CD14-positive monocyte (primary cell): ENCODE data around the gene FSHR. TPM values are rescaled to one million over a fixed set of nuclear protein-coding genes. Genes with fewer than 3 reads are reported as not detected.

Source experiments
- DNase-seq, 3 donors: peaks; one replicate each; pipeline ENCODE4 v3.0.0-alpha.2; 2011 to 2022
- H2AFZ ChIP-seq: 2 replicates; pipeline ENCODE4 v1.6.0; 2012; ENCODE audit warnings: mild to moderate bottlenecking, low read depth, low read length, inconsistent platforms; ENCODE audit not compliant: insufficient read depth, poor library complexity, severe bottlenecking
- H3K27ac ChIP-seq, 2 donors: 1 replicate in 1 of 2; 2 replicates in 1 of 2; pipeline ENCODE4 v1.5.1; 2012 to 2013; ENCODE audit warnings: low read length in 2 of 2, control low read depth in 1 of 2, inconsistent platforms in 1 of 2, low read depth in 1 of 2, mild to moderate bottlenecking in 1 of 2
- H3K27me3 ChIP-seq, 2 donors: one replicate each; pipeline versions ENCODE4 v1.6.0 to v1.6.1; 2011 to 2013; ENCODE audit warnings: low read length in 2 of 2; ENCODE audit not compliant: control insufficient read depth in 2 of 2, insufficient read depth in 2 of 2
- H3K36me3 ChIP-seq, 2 donors: replicated peaks in 1 of 2; 1 replicate in 1 of 2; 2 replicates in 1 of 2; pipeline versions ENCODE4 v1.5.1 to v1.6.1; 2012 to 2013; ENCODE audit warnings: low read length in 2 of 2, control low read depth in 1 of 2, inconsistent platforms in 1 of 2, mild to moderate bottlenecking in 1 of 2; ENCODE audit not compliant: insufficient read depth in 2 of 2, control insufficient read depth in 1 of 2
- H3K4me1 ChIP-seq, 2 donors: 1 replicate in 1 of 2; 2 replicates in 1 of 2; pipeline versions ENCODE4 v1.5.1 to v1.6.1; 2012 to 2013; ENCODE audit warnings: low read length in 2 of 2, control low read depth in 1 of 2, inconsistent platforms in 1 of 2, mild to moderate bottlenecking in 1 of 2, moderate library complexity in 1 of 2; ENCODE audit not compliant: insufficient read depth in 2 of 2, control insufficient read depth in 1 of 2
- H3K4me2 ChIP-seq: replicated peaks from 2 replicates; pipeline ENCODE3; 2012; ENCODE audit warnings: low read length, moderate library complexity, mild to moderate bottlenecking; ENCODE audit not compliant: poor library complexity, severe bottlenecking; ENCODE audit errors: extremely low read depth
- H3K4me3 ChIP-seq, 3 experiments: fragments of 200-600 bp in 1 of 3; sonication (generic) in 1 of 3; replicated peaks in 1 of 3; 1 replicate in 2 of 3; 2 replicates in 1 of 3; pipeline ENCODE4 v1.5.1; 2011 to 2013; ENCODE audit warnings: low read length in 3 of 3, mild to moderate bottlenecking in 3 of 3, control low read depth in 2 of 3, low read depth in 2 of 3, inconsistent platforms in 1 of 3, moderate library complexity in 1 of 3
- H3K79me2 ChIP-seq: 2 replicates; pipeline ENCODE4 v1.6.0; 2012; ENCODE audit warnings: mild to moderate bottlenecking, control low read depth, inconsistent platforms, low read length, moderate library complexity; ENCODE audit not compliant: insufficient read depth
- H3K9ac ChIP-seq: 2 replicates; pipeline ENCODE4 v1.6.0; 2017; ENCODE audit warnings: low read length, mild to moderate bottlenecking; ENCODE audit not compliant: insufficient read depth, poor library complexity, severe bottlenecking
- H3K9me3 ChIP-seq, 2 donors: replicated peaks in 1 of 2; 1 replicate in 1 of 2; 2 replicates in 1 of 2; pipeline versions ENCODE4 v1.5.1 to v1.6.1; 2012 to 2013; ENCODE audit warnings: low read length in 2 of 2, control low read depth in 1 of 2; ENCODE audit not compliant: control insufficient read depth in 1 of 2, insufficient read depth in 1 of 2
- H4K20me1 ChIP-seq: 2 replicates; pipeline ENCODE4 v1.6.0; 2012; ENCODE audit warnings: mild to moderate bottlenecking, low read length, control low read depth, moderate library complexity; ENCODE audit not compliant: insufficient read depth
- H3K27ac Mint-ChIP-seq, 7 donors: one replicate each; pipeline ENCODE4 v1.8.0; 2020; ENCODE audit warnings: mild to moderate bottlenecking in 7 of 7, mixed read lengths in 7 of 7, moderate library complexity in 6 of 7, inconsistent platforms in 2 of 7
- H3K27me3 Mint-ChIP-seq, 3 donors: one replicate each; pipeline ENCODE4 v1.8.0; 2021 to 2022; ENCODE audit warnings: low read depth in 3 of 3, mild to moderate bottlenecking in 3 of 3, mixed read lengths in 3 of 3, moderate library complexity in 3 of 3, inconsistent platforms in 1 of 3
- H3K36me3 Mint-ChIP-seq, 2 donors: one replicate each; pipeline ENCODE4 v1.8.0; 2020; ENCODE audit warnings: mixed read lengths in 2 of 2, inconsistent platforms in 1 of 2, mild to moderate bottlenecking in 1 of 2
- H3K4me1 Mint-ChIP-seq: one replicate; pipeline ENCODE4 v1.8.0; 2020; ENCODE audit warnings: mild to moderate bottlenecking, mixed read lengths
- H3K4me3 Mint-ChIP-seq, 2 donors: one replicate each; pipeline ENCODE4 v1.8.0; 2020; ENCODE audit warnings: mild to moderate bottlenecking in 2 of 2, mixed read lengths in 2 of 2, moderate library complexity in 1 of 2
- H3K9me3 Mint-ChIP-seq, 7 donors: one replicate each; pipeline ENCODE4 v1.8.0; 2020 to 2022; ENCODE audit warnings: mixed read lengths in 7 of 7, mild to moderate bottlenecking in 6 of 7, moderate library complexity in 6 of 7, inconsistent platforms in 2 of 7
- CTCF ChIP-seq: fragments of 200-600 bp; IDR thresholded peaks from one replicate; pipeline ENCODE4 v1.8.0; 2022; ENCODE audit warnings: antibody characterized with exemption, mild to moderate bottlenecking
- WGBS: methylation state at CpG from one replicate; pipeline ENCODE4 v1.1.5; 2013; ENCODE audit warnings: missing lambda C conversion rate; ENCODE audit not compliant: insufficient coverage; 5-methylcytosine and 5-hydroxymethylcytosine counted together
- intact Hi-C, 2 donors: fragments of 100-400 bp; cut with micrococcal nuclease; formaldehyde crosslinking; loops; one replicate each; pipeline versions ENCODE4 v1.15.0 to v1.15.1; 2023
- polyA plus RNA-seq, 3 donors: library from polyadenylated mRNA; depleted of rRNA in 1 of 3; unstranded in 2 of 3; stranded (reverse) in 1 of 3; fragments of 300-500 nt in 2 of 3; fragments of >200 nt in 1 of 3; fragmentation: Illumina TruSeq in 2 of 3; gene quantifications; 1 replicate in 2 of 3; 2 replicates in 1 of 3; pipeline ENCODE4 v1.2.3, GENCODE V29; 2012 to 2021

Gene FSHR
- polyA plus RNA-seq, 3 donors: not detected

GRCh38 chr2:49032936-49033335, 121.4 kb downstream of the FSHR start:
- Histone ChIP-seq H3K36me3 (no peaks in the 10 kb centered on the region), H3K27ac (no peak overlapping the region), H4K20me1 (no peaks in the 10 kb centered on the region), H3K4me1 (no peaks in the 10 kb centered on the region), H3K4me3 (no peak overlapping the region), H3K27me3 (no peaks in the 10 kb centered on the region), H3K79me2 (no peaks in the 10 kb centered on the region), H2AFZ (no peak overlapping the region), H3K4me2 (no peak overlapping the region), H3K9ac (no peak overlapping the region), H3K9me3 (no peaks in the 10 kb centered on the region)
- TF ChIP-seq CTCF: no peak
- Mint-ChIP-seq H3K9me3 (peaks cover 0 to 2% (median 0%) of the 10 kb centered on the region in 7 donors), H3K27me3 (peaks cover 0 to 2% (median 0%) of the 10 kb centered on the region in 3 donors), H3K4me1 (no peaks in the 10 kb centered on the region), H3K4me3 (no peak overlapping the region), H3K27ac (no peak overlapping the region), H3K36me3 (no peaks in the 10 kb centered on the region)
- no peak for DNase-seq
- intact Hi-C loops: no loop called here
- 60% methylated on average over 1 of the region's 1 CpG for WGBS

GRCh38 chr2:49032126-49032525, 122.2 kb downstream of the FSHR start:
- Mint-ChIP-seq H3K27me3 (no peaks in the 10 kb centered on the region), H3K4me3 (no peak overlapping the region), H3K4me1 (no peaks in the 10 kb centered on the region), H3K36me3 (no peaks in the 10 kb centered on the region), H3K27ac (no peak overlapping the region), H3K9me3 (peaks cover 0 to 2% (median 0%) of the 10 kb centered on the region in 7 donors)
- Histone ChIP-seq H3K27ac (no peak overlapping the region), H3K36me3 (no peaks in the 10 kb centered on the region), H3K4me2 (no peak overlapping the region), H3K9me3 (no peaks in the 10 kb centered on the region), H3K4me3 (no peak overlapping the region), H3K27me3 (no peaks in the 10 kb centered on the region), H3K4me1 (no peaks in the 10 kb centered on the region), H3K79me2 (no peaks in the 10 kb centered on the region), H4K20me1 (no peaks in the 10 kb centered on the region), H2AFZ (no peak overlapping the region), H3K9ac (no peak overlapping the region)
- WGBS: no CpG with 5 or more reads among the region's 1 CpG
- intact Hi-C loops: no loop called here
- no peak for TF ChIP-seq CTCF
- DNase-seq: no peak
